Endodermal cell (in vitro differentiated cells): Measurements from ENCODE around the gene TRIM74. TPM values are rescaled to one million over a fixed set of nuclear protein-coding genes. Genes with fewer than 3 reads are reported as not detected.
A peak's percentile ranks its signal among the peaks of the same experiment; 100 is the strongest.

ENCODE experiments used
- DNase-seq: peaks from one replicate; pipeline ENCODE4 v3.0.0-alpha.2; 2017
- H3K27ac ChIP-seq: 2 replicates; pipeline ENCODE4 v1.5.1; 2013; ENCODE audit warnings: mild to moderate bottlenecking, low read depth, low read length, moderate library complexity
- H3K27me3 ChIP-seq: 2 replicates; pipeline ENCODE4 v1.6.1; 2013; ENCODE audit warnings: mild to moderate bottlenecking, low read length, moderate library complexity; ENCODE audit not compliant: insufficient read depth, control insufficient read depth, poor library complexity, severe bottlenecking
- H3K36me3 ChIP-seq: 2 replicates; pipeline ENCODE4 v1.7.0; 2013; ENCODE audit warnings: mild to moderate bottlenecking, low read length, moderate library complexity; ENCODE audit not compliant: control insufficient read depth, insufficient read depth
- H3K4me1 ChIP-seq: one replicate; pipeline ENCODE4 v1.7.0; 2013; ENCODE audit warnings: low read length; ENCODE audit not compliant: control insufficient read depth, insufficient read depth
- H3K4me3 ChIP-seq: 2 replicates; pipeline ENCODE4 v1.5.1; 2013; ENCODE audit warnings: mild to moderate bottlenecking, low read length, moderate library complexity
- H3K9ac ChIP-seq: 2 replicates; pipeline ENCODE4 v1.6.1; 2013; ENCODE audit warnings: mild to moderate bottlenecking, low read length, moderate library complexity; ENCODE audit not compliant: poor library complexity, severe bottlenecking; ENCODE audit errors: extremely low read depth
- H3K9me3 ChIP-seq: 2 replicates; pipeline ENCODE4 v1.6.1; 2013; ENCODE audit warnings: mild to moderate bottlenecking, low read length, moderate library complexity; ENCODE audit not compliant: control insufficient read depth
- H3K27ac Mint-ChIP-seq: 2 replicates; pipeline ENCODE4 v1.8.0; 2020; ENCODE audit warnings: mixed read lengths
- H3K27me3 Mint-ChIP-seq: 2 replicates; pipeline ENCODE4 v1.8.0; 2021; ENCODE audit warnings: mild to moderate bottlenecking, mixed read lengths; ENCODE audit not compliant: insufficient read depth
- H3K36me3 Mint-ChIP-seq: 2 replicates; pipeline ENCODE4 v1.8.0; 2020; ENCODE audit warnings: low read depth, mixed read lengths
- H3K4me1 Mint-ChIP-seq: 2 replicates; pipeline ENCODE4 v1.8.0; 2020; ENCODE audit warnings: mixed read lengths
- H3K4me3 Mint-ChIP-seq: 2 replicates; pipeline ENCODE4 v1.8.0; 2020; ENCODE audit warnings: mild to moderate bottlenecking, moderate library complexity, mixed read lengths
- H3K9me3 Mint-ChIP-seq: 2 replicates; pipeline ENCODE4 v1.8.0; 2020; ENCODE audit warnings: mild to moderate bottlenecking, mixed read lengths
- WGBS, 2 experiments: methylation state at CpG; one replicate each; pipeline versions ENCODE4 v1.1.5 to v1.1.7; 2013; ENCODE audit warnings: missing lambda C conversion rate in 2 of 2, mixed read lengths in 1 of 2; ENCODE audit not compliant: insufficient coverage in 1 of 2, insufficient read length in 1 of 2; 5-methylcytosine and 5-hydroxymethylcytosine counted together
- total RNA-seq, 2 donors: library from RNA; stranded (reverse); fragmentation: NEBNext Ultra II Directional in 1 of 2; extraction: Animal tissue kit (Norgen Biotek cat#: 25700) in 1 of 2; gene quantifications; 2 replicates in 1 of 2; 3 replicates in 1 of 2; pipeline ENCODE4 v1.2.1, GENCODE V29; 2021
- TF ChIP-seq, protein P1 (sequence below): fragments of 200-600 bp; sonication (generic); conservative IDR thresholded peaks from 2 replicates; pipeline ENCODE4 v1.5.0; 2021; ENCODE audit warnings: antibody characterized with exemption, mild to moderate bottlenecking

Gene TRIM74
- total RNA-seq, 2 donors from 2014 or later, result 0.55 TPM; not detected in 1

GRCh38 chr7:72924733-72925545 lies 44.3 kb downstream of the TRIM74 start, which contains the start of gene POM121:
Gene POM121, plus strand, starts transcription at chr7:72925095. Its CDS starts 27 bp downstream, at chr7:72925122.
- Mint-ChIP-seq H3K9me3 (no peaks in the 10 kb centered on the region), H3K27ac (peak within 1 kb of the TSS; percentile 99), H3K4me1 (peaks cover 8% of the 10 kb centered on the region), H3K36me3 (peaks cover 42% of the 10 kb centered on the region), H3K27me3 (no peaks in the 10 kb centered on the region), H3K4me3 (peak within 1 kb of the TSS; percentile 86)
- peaks cover 9% of the 10 kb centered on the region for H3K4me1 ChIP-seq
- peak; percentile 93 for DNase-seq
- TF ChIP-seq, protein P1, sequence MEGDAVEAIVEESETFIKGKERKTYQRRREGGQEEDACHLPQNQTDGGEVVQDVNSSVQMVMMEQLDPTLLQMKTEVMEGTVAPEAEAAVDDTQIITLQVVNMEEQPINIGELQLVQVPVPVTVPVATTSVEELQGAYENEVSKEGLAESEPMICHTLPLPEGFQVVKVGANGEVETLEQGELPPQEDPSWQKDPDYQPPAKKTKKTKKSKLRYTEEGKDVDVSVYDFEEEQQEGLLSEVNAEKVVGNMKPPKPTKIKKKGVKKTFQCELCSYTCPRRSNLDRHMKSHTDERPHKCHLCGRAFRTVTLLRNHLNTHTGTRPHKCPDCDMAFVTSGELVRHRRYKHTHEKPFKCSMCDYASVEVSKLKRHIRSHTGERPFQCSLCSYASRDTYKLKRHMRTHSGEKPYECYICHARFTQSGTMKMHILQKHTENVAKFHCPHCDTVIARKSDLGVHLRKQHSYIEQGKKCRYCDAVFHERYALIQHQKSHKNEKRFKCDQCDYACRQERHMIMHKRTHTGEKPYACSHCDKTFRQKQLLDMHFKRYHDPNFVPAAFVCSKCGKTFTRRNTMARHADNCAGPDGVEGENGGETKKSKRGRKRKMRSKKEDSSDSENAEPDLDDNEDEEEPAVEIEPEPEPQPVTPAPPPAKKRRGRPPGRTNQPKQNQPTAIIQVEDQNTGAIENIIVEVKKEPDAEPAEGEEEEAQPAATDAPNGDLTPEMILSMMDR, result no peak
- no peaks in the 10 kb centered on the region for H3K27me3 ChIP-seq
- WGBS, 2 experiments, result 0% methylated on average over 58 to 91 of the region's 91 CpGs
- no peaks in the 10 kb centered on the region for H3K9me3 ChIP-seq
- peak within 1 kb of the TSS; percentile 99 for H3K4me3 ChIP-seq
- H3K36me3 ChIP-seq, result peaks cover 38% of the 10 kb centered on the region
- H3K27ac ChIP-seq, result peak within 1 kb of the TSS; percentile 89
- peak within 1 kb of the TSS; percentile 98 for H3K9ac ChIP-seq

- peak overlapping the region; percentile 89 for H3K27ac ChIP-seq
- H3K9ac ChIP-seq, result peak overlapping the region; percentile 98
- Mint-ChIP-seq H3K36me3 (peaks cover 38% of the 10 kb centered on the region), H3K27me3 (no peaks in the 10 kb centered on the region), H3K4me1 (peaks cover 8% of the 10 kb centered on the region), H3K4me3 (peak overlapping the region; percentile 86), H3K9me3 (no peaks in the 10 kb centered on the region), H3K27ac (peak overlapping the region; percentile 99)
- H3K9me3 ChIP-seq, result no peaks in the 10 kb centered on the region
- DNase-seq, result no peak
- TF ChIP-seq, protein P1, result no peak
- no peaks in the 10 kb centered on the region for H3K27me3 ChIP-seq
- WGBS, 2 experiments, result 0 to 1% methylated on average over 3 to 5 of the region's 5 CpGs
- peak overlapping the region; percentile 99 for H3K4me3 ChIP-seq
- peaks cover 32% of the 10 kb centered on the region for H3K36me3 ChIP-seq
- peaks cover 9% of the 10 kb centered on the region for H3K4me1 ChIP-seq
Observed at GRCh38 chr7:72924386-72924732, 44.9 kb downstream of the TRIM74 start.

DNA sequence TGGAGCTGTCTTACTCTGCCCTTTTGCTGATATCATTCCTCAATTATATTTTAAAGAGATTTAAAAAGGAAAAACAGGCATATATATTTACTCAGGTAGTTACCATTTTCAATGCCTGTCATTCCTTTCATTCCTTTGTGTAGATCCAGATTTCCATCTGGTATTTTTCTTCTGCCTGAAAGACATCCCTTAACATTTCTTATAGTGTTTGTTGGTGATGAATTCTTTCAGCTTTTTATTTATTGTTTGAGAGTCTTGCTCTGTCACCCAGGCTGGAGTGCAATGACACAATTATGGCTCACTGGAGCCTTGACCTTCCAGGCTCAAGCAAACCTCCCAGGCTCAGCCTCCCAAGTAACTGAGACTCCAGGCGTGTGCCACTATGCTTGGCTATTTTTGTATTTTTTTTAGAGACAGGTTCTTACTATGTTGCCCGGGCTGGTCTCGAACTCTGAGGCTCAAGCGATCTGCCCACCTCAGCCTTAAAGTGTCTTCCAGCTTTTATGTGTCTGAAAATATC lies 50.0 kb downstream of the TRIM74 start:
- Histone ChIP-seq H3K27ac (no peak overlapping the region), H3K36me3 (peaks cover 4% of the 10 kb centered on the region), H3K27me3 (no peaks in the 10 kb centered on the region), H3K4me1 (no peaks in the 10 kb centered on the region), H3K9me3 (no peaks in the 10 kb centered on the region), H3K9ac (no peak overlapping the region), H3K4me3 (no peak overlapping the region)
- H3K27ac Mint-ChIP-seq, result no peak overlapping the region
- H3K36me3 Mint-ChIP-seq, result peaks cover 27% of the 10 kb centered on the region
- H3K4me3 Mint-ChIP-seq, result no peak overlapping the region
- H3K27me3 Mint-ChIP-seq, result no peaks in the 10 kb centered on the region
- TF ChIP-seq, protein P1, result no peak
- WGBS, 2 experiments, result 95 to 98% methylated on average over 4 of the region's 4 CpGs
- H3K9me3 Mint-ChIP-seq, result no peaks in the 10 kb centered on the region
- peaks cover 4% of the 10 kb centered on the region for H3K4me1 Mint-ChIP-seq
- DNase-seq, result no peak
